Trophoblast cell (in vitro differentiated cells and primary cell): ENCODE results near the gene STPG3.

ENCODE experiments used
- DNase-seq, 2 donors: peaks; one replicate each; pipeline ENCODE4 v3.0.0-alpha.2; 2016
- H2AFZ ChIP-seq: 2 replicates; pipeline ENCODE4 v1.6.1; 2013; ENCODE audit warnings: low read length, moderate library complexity, mild to moderate bottlenecking; ENCODE audit not compliant: insufficient read depth, poor library complexity
- H2AK5ac ChIP-seq: 2 replicates; pipeline ENCODE4 v1.6.1; 2013; ENCODE audit warnings: mild to moderate bottlenecking, low read length
- H2BK120ac ChIP-seq: 2 replicates; pipeline ENCODE4 v1.6.1; 2013; ENCODE audit warnings: low read length, mild to moderate bottlenecking, moderate library complexity; ENCODE audit not compliant: insufficient read depth, poor library complexity
- H2BK12ac ChIP-seq: 2 replicates; pipeline ENCODE4 v1.6.1; 2013; ENCODE audit warnings: mild to moderate bottlenecking, low read length, moderate library complexity
- H2BK5ac ChIP-seq: 2 replicates; pipeline ENCODE4 v1.6.1; 2013; ENCODE audit warnings: low read length, low read depth, moderate library complexity, mild to moderate bottlenecking; ENCODE audit not compliant: poor library complexity
- H3K14ac ChIP-seq: 2 replicates; pipeline ENCODE4 v1.6.1; 2013; ENCODE audit warnings: mild to moderate bottlenecking, low read length
- H3K18ac ChIP-seq: 2 replicates; pipeline ENCODE4 v1.6.1; 2013; ENCODE audit warnings: mild to moderate bottlenecking, low read length
- H3K23ac ChIP-seq: 2 replicates; pipeline ENCODE4 v1.6.1; 2013; ENCODE audit warnings: low read length
- H3K27ac ChIP-seq: 2 replicates; pipeline ENCODE4 v1.5.1; 2013; ENCODE audit warnings: low read depth, mild to moderate bottlenecking, inconsistent platforms, low read length, moderate library complexity
- H3K27me3 ChIP-seq: 2 replicates; pipeline ENCODE4 v1.6.1; 2013; ENCODE audit warnings: inconsistent platforms, mild to moderate bottlenecking, low read length, moderate library complexity; ENCODE audit not compliant: insufficient read depth
- H3K36me3 ChIP-seq, 2 experiments: 1 replicate in 1 of 2; 2 replicates in 1 of 2; pipeline ENCODE4 v1.6.1; 2013; ENCODE audit warnings: low read length in 2 of 2, mild to moderate bottlenecking in 2 of 2, moderate library complexity in 1 of 2; ENCODE audit not compliant: insufficient read depth in 2 of 2, control insufficient read depth in 1 of 2
- H3K4ac ChIP-seq: 2 replicates; pipeline ENCODE4 v1.6.1; 2013; ENCODE audit warnings: low read depth, mild to moderate bottlenecking, low read length, moderate library complexity
- H3K4me1 ChIP-seq, 2 experiments: 1 replicate in 1 of 2; 2 replicates in 1 of 2; pipeline ENCODE4 v1.6.1; 2013; ENCODE audit warnings: low read length in 2 of 2, mild to moderate bottlenecking in 2 of 2, moderate library complexity in 1 of 2; ENCODE audit not compliant: insufficient read depth in 2 of 2, control insufficient read depth in 1 of 2
- H3K4me2 ChIP-seq: 2 replicates; pipeline ENCODE4 v1.6.1; 2013; ENCODE audit warnings: inconsistent platforms, mild to moderate bottlenecking, low read length, moderate library complexity
- H3K4me3 ChIP-seq: 2 replicates; pipeline ENCODE4 v1.5.1; 2013; ENCODE audit warnings: mild to moderate bottlenecking, low read depth, low read length, inconsistent platforms
- H3K79me1 ChIP-seq: one replicate; pipeline ENCODE4 v1.6.1; 2013; ENCODE audit warnings: low read length
- H3K79me2 ChIP-seq: 2 replicates; pipeline ENCODE4 v1.6.1; 2013; ENCODE audit warnings: low read length, mild to moderate bottlenecking; ENCODE audit not compliant: control insufficient read depth, insufficient read depth, poor library complexity
- H3K9ac ChIP-seq: 2 replicates; pipeline ENCODE4 v1.6.1; 2013; ENCODE audit warnings: mild to moderate bottlenecking, low read length
- H3K9me3 ChIP-seq: 2 replicates; pipeline ENCODE4 v1.6.1; 2013; ENCODE audit warnings: low read depth, mild to moderate bottlenecking, control low read depth, inconsistent platforms, low read length; ENCODE audit not compliant: insufficient read depth
- H4K12ac ChIP-seq: 2 replicates; pipeline ENCODE4 v1.6.1; 2013; ENCODE audit warnings: low read depth, mild to moderate bottlenecking, low read length, moderate library complexity
- H4K8ac ChIP-seq: 2 replicates; pipeline ENCODE4 v1.6.1; 2013; ENCODE audit warnings: low read depth, mild to moderate bottlenecking, low read length, moderate library complexity
- H4K91ac ChIP-seq: one replicate; pipeline ENCODE4 v1.6.1; 2013; ENCODE audit warnings: low read depth, mild to moderate bottlenecking, low read length, moderate library complexity
- WGBS: extraction: QIAGEN DNeasy Blood & Tissue Kit; methylation state at CpG from one replicate; pipeline ENCODE4 v1.1.7; 2013; ENCODE audit warnings: missing lambda C conversion rate; ENCODE audit not compliant: insufficient read length, insufficient coverage; ENCODE audit errors: extremely low coverage; 5-methylcytosine and 5-hydroxymethylcytosine counted together

Gene STPG3

GRCh38 chr9:137221095-137221505 lies 30.0 kb upstream of the STPG3 start:
- H4K8ac ChIP-seq, result no peak overlapping the region
- H3K4me1 ChIP-seq, result peaks cover 21 to 24% of the 10 kb centered on the region in 2 experiments
- H3K23ac ChIP-seq, result no peak overlapping the region
- H3K9ac ChIP-seq, result no peak overlapping the region
- no peak overlapping the region for H3K4ac ChIP-seq
- H4K12ac ChIP-seq, result no peak overlapping the region
- no peaks in the 10 kb centered on the region for H3K9me3 ChIP-seq
- WGBS, result no CpG with 5 or more reads among the region's 14 CpGs
- no peak overlapping the region for H3K4me2 ChIP-seq
- no peak overlapping the region for H4K91ac ChIP-seq
- no peak overlapping the region for H2AFZ ChIP-seq
- no peak overlapping the region for H2BK120ac ChIP-seq
- no peak overlapping the region for H2BK5ac ChIP-seq
- H3K18ac ChIP-seq, result no peak overlapping the region
- H3K79me1 ChIP-seq, result peaks cover 8% of the 10 kb centered on the region
- no peak overlapping the region for H2BK12ac ChIP-seq
- no peaks in the 10 kb centered on the region for H3K27me3 ChIP-seq
- no peak overlapping the region for H3K14ac ChIP-seq
- no peak overlapping the region for H2AK5ac ChIP-seq
- H3K36me3 ChIP-seq, result peaks cover 10 to 12% of the 10 kb centered on the region in 2 experiments
- no peak overlapping the region for H3K4me3 ChIP-seq
- no peak overlapping the region for H3K27ac ChIP-seq
- DNase-seq, result no peak
- peaks cover 2% of the 10 kb centered on the region for H3K79me2 ChIP-seq

GRCh38 chr9:137221506-137222111 lies 29.5 kb upstream of the STPG3 start:
- H3K79me2 ChIP-seq, result peaks cover 2% of the 10 kb centered on the region
- no peak overlapping the region for H3K14ac ChIP-seq
- no peak overlapping the region for H3K23ac ChIP-seq
- H3K27ac ChIP-seq, result no peak overlapping the region
- peak overlapping the region; percentile 53 for H3K4me3 ChIP-seq
- no peak overlapping the region for H4K12ac ChIP-seq
- H2BK12ac ChIP-seq, result no peak overlapping the region
- H3K9me3 ChIP-seq, result no peaks in the 10 kb centered on the region
- H2AK5ac ChIP-seq, result no peak overlapping the region
- no peak overlapping the region for H2BK120ac ChIP-seq
- H3K79me1 ChIP-seq, result peaks cover 8% of the 10 kb centered on the region
- peaks cover 4 to 7% of the 10 kb centered on the region in 2 experiments for H3K36me3 ChIP-seq
- H2AFZ ChIP-seq, result peak overlapping the region; percentile 33
- H4K8ac ChIP-seq, result peak overlapping the region; percentile 26
- no peak for DNase-seq
- H2BK5ac ChIP-seq, result no peak overlapping the region
- no CpG with 5 or more reads among the region's 61 CpGs for WGBS
- H3K4me1 ChIP-seq, result peaks cover 24 to 27% of the 10 kb centered on the region in 2 experiments
- no peaks in the 10 kb centered on the region for H3K27me3 ChIP-seq
- peak overlapping the region; percentile 63 for H3K4me2 ChIP-seq
- H4K91ac ChIP-seq, result no peak overlapping the region
- no peak overlapping the region for H3K18ac ChIP-seq
- no peak overlapping the region for H3K9ac ChIP-seq
- H3K4ac ChIP-seq, result no peak overlapping the region

GRCh38 chr9:137222190-137223077 lies 28.7 kb upstream of the STPG3 start, which contains the start of gene RNF208:
Gene RNF208, minus strand, starts transcription at chr9:137222240. Its CDS starts 1,028 bp downstream, at chr9:137221212.
- peak within 1 kb of the TSS; percentile 14 for H3K14ac ChIP-seq
- no peak within 1 kb of the TSS for H3K23ac ChIP-seq
- H3K4me3 ChIP-seq, result peak within 1 kb of the TSS; percentile 62
- no peak within 1 kb of the TSS for H2BK5ac ChIP-seq
- H2AK5ac ChIP-seq, result peak within 1 kb of the TSS; percentile 34
- H4K8ac ChIP-seq, result peak within 1 kb of the TSS; percentile 33
- peaks cover 8% of the 10 kb centered on the region for H3K79me1 ChIP-seq
- DNase-seq, result no peak
- peak within 1 kb of the TSS; percentile 57 for H4K12ac ChIP-seq
- H3K4me2 ChIP-seq, result peak within 1 kb of the TSS; percentile 63
- no peak within 1 kb of the TSS for H3K18ac ChIP-seq
- H3K4ac ChIP-seq, result peak within 1 kb of the TSS; percentile 12
- H3K9ac ChIP-seq, result no peak within 1 kb of the TSS
- no CpG with 5 or more reads among the region's 88 CpGs for WGBS
- peaks cover 25 to 30% of the 10 kb centered on the region in 2 experiments for H3K4me1 ChIP-seq
- H3K27ac ChIP-seq, result peak within 1 kb of the TSS; percentile 24
- H3K79me2 ChIP-seq, result peaks cover 2% of the 10 kb centered on the region
- peak within 1 kb of the TSS; percentile 15 for H4K91ac ChIP-seq
- H2BK12ac ChIP-seq, result no peak within 1 kb of the TSS
- H2AFZ ChIP-seq, result peak within 1 kb of the TSS; percentile 54
- H2BK120ac ChIP-seq, result no peak within 1 kb of the TSS
- peaks cover 2% of the 10 kb centered on the region for H3K9me3 ChIP-seq
- H3K36me3 ChIP-seq, result peaks cover 3 to 4% of the 10 kb centered on the region in 2 experiments
- no peaks in the 10 kb centered on the region for H3K27me3 ChIP-seq

- H2BK120ac ChIP-seq, result peak overlapping the region; percentile 39
- H3K4me2 ChIP-seq, result peak overlapping the region; percentile 94
- DNase-seq, result peak; percentile 98
- peak overlapping the region; percentile 91 for H4K8ac ChIP-seq
- peak overlapping the region; percentile 65 for H4K12ac ChIP-seq
- peaks cover 0 to 3% of the 10 kb centered on the region in 2 experiments for H3K36me3 ChIP-seq
- H2AK5ac ChIP-seq, result peak overlapping the region; percentile 8
- H3K18ac ChIP-seq, result peak overlapping the region; percentile 94
- peaks cover 2% of the 10 kb centered on the region for H3K79me2 ChIP-seq
- peak overlapping the region; percentile 18 for H2BK5ac ChIP-seq
- peaks cover 2% of the 10 kb centered on the region for H3K9me3 ChIP-seq
- peak overlapping the region; percentile 62 for H3K14ac ChIP-seq
- H4K91ac ChIP-seq, result peak overlapping the region; percentile 93
- peak overlapping the region; percentile 96 for H3K9ac ChIP-seq
- H3K4me1 ChIP-seq, result peaks cover 22 to 30% of the 10 kb centered on the region in 2 experiments
- peak overlapping the region; percentile 76 for H2AFZ ChIP-seq
- peak overlapping the region; percentile 79 for H3K4me3 ChIP-seq
- no CpG with 5 or more reads among the region's 63 CpGs for WGBS
- H3K79me1 ChIP-seq, result peaks cover 8% of the 10 kb centered on the region
- peak overlapping the region; percentile 90 for H3K4ac ChIP-seq
- no peaks in the 10 kb centered on the region for H3K27me3 ChIP-seq
- H2BK12ac ChIP-seq, result no peak overlapping the region
- H3K23ac ChIP-seq, result no peak overlapping the region
- H3K27ac ChIP-seq, result peak overlapping the region; percentile 24
Observed at GRCh38 chr9:137223078-137223970, 27.8 kb upstream of the STPG3 start.
